GM21717 (cell line): ENCODE results near the gene MAGEA3.
A peak's percentile ranks its signal among the peaks of the same experiment; 100 is the strongest.
"Not testable (repeated sequence)": the region's sequence is repeated elsewhere in the genome, so short reads cannot be mapped to it uniquely, and the experiment has no call there.

Source experiments
- ATAC-seq: cut with Tn5 transposase; IDR thresholded peaks from one replicate; pipeline ENCODE4 v1.9.1; 2021; ENCODE audit warnings: mild to moderate bottlenecking, moderate library complexity; ENCODE audit not compliant: unreplicated experiment

MAGEA3 gene, protein sequence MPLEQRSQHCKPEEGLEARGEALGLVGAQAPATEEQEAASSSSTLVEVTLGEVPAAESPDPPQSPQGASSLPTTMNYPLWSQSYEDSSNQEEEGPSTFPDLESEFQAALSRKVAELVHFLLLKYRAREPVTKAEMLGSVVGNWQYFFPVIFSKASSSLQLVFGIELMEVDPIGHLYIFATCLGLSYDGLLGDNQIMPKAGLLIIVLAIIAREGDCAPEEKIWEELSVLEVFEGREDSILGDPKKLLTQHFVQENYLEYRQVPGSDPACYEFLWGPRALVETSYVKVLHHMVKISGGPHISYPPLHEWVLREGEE

DNA sequence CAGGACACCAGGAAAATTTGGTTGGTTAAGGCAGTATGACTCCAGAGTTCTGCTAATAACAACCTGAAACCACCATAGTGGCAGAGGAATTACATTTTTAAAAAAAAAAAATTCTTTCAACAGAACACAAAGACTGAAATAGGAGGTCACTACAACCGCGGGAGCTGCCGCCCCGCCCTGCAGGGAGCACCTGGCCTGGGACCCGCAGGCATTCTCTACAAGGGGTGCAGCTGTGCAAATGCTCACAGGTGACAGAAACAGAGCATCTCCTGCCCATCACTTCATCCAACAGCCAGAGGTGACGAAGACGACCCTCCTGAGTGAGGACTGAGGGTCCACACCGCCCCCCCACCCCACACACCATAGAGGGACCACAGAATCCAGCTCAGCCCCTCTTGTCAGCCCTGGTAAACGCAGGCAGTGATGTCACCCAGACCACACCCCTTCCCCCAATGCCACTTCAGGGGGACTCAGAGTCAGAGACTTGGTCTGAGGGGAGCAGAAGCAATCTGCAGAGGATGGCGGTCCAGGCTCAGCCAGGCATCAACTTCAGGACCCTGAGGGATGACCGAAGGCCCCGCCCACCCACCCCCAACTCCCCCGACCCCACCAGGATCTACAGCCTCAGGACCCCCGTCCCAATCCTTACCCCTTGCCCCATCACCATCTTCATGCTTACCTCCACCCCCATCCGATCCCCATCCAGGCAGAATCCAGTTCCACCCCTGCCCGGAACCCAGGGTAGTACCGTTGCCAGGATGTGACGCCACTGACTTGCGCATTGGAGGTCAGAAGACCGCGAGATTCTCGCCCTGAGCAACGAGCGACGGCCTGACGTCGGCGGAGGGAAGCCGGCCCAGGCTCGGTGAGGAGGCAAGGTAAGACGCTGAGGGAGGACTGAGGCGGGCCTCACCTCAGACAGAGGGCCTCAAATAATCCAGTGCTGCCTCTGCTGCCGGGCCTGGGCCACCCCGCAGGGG lies at the start of gene MAGEA3:
Gene MAGEA3 (plus strand): TSS at position 843 of the 980 bp plus-strand sequence. CDS start 2,039 bp downstream, outside the sequence.
- not testable (repeated sequence) for ATAC-seq

GRCh38 chrX:152652060-152652459 lies 46.5 kb upstream of the MAGEA3 start:
- no peak for ATAC-seq

GRCh38 chrX:152652467-152652866 lies 46.1 kb upstream of the MAGEA3 start:
- ATAC-seq = no peak

- no peak for ATAC-seq
Measured at GRCh38 chrX:152656087-152656486, 42.5 kb upstream of the MAGEA3 start.

DNA sequence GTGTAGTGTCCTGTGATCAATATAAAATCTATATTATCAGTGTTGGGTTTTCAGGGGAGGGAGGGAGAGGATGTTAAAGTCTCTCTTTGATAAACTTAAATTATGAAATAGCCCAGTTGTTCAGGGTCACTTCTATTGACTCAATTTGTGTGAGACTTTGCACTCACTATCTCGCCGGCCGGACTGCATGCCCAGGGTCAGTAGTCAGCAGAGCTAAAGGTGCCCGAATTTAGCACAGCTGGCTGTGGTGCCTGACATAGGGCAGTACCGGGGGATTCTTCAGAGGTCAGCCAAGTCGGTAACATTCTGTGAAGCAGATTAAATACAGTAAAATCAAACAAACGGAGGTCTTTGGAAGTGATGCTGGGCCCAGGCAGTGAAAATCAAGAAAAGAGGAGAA lies 41.7 kb upstream of the MAGEA3 start:
- no peak for ATAC-seq

DNA sequence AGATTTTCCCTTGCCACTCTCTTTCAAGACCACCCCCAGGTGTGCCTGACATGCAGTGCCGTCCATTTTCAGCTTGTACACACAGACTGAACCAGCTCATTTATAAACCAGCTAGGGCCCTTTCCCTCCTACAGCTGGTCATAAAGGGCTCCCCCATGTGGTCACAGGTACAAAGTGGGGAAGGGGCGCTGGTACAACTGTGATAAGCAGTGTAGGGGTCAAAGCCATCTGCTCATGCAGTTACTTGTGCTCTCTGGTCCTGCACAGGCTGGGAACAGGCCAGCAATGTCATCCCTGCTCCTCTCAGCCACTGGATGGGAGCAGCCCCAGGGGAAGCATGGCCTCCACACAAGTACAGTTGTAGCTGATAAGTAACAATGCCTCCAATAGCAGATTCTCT lies 40.3 kb upstream of the MAGEA3 start:
- ATAC-seq = no peak

- no peak for ATAC-seq
Measured at GRCh38 chrX:152663086-152663485, 35.5 kb upstream of the MAGEA3 start.

DNA sequence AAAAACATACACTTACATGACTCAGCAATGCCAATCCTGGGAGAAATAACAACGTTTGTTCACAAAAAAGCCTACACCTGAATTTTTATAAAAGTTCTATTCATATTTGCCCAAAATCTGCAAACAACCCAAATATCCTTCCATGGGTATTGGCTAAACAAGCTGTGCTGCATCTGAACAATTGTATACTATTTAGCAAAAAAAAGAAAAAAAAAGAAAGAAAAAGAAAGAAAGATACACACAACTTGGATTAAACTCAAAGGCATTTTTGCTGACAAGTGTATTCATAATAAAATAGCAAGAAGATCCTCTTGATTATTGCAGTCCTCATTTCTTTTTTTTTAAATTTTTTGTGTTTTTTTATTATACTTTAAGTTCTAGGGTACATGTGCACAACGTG lies 24.5 kb upstream of the MAGEA3 start:
- no peak for ATAC-seq

DNA sequence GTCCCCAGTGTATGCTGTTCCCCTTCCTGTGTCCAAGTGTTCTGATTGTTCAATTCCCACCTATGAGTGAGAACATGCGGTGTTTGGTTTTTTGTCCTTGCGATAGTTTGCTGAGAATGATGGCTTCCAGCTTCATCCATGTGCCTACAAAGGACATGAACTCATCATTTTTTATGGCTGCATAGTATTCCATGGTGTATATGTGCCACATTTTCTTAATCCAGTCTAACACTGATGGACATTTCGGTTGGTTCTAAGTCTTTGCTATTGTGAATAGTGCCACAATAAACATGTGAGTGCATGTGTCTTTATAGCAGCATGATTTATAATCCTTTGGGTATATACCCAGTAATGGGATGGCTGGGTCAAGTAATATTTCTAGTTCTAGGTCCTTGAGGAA lies 23.9 kb upstream of the MAGEA3 start:
- not testable (repeated sequence) for ATAC-seq

DNA sequence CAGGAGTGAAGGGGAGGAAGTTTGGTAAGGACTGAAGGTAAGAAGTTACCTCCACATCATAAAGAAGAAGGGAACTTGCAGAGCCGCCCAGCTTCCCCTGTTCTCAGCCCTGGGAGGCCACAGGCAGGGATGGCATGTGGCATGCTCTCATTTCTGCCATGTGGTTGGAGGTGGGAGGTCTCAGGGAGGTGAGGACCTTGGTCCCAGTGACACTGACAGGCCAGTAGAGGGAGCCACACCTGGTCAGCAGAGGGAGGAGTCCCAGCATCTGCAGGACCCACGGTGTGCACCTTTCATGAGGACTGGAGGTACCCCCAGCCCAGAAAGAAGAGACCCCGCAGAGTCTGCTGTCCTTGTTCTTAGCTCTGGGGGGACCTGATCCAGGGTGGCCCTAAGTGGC lies 17.6 kb upstream of the MAGEA3 start:
- ATAC-seq = peak; percentile 85

GRCh38 chrX:152700390-152700789 lies 1.8 kb downstream of the MAGEA3 start:
- ATAC-seq = not testable (repeated sequence)

GRCh38 chrX:152706500-152706899 lies 7.9 kb downstream of the MAGEA3 start:
- not testable (repeated sequence) for ATAC-seq

- ATAC-seq = not testable (repeated sequence)
Measured at GRCh38 chrX:152709173-152709572, 10.6 kb downstream of the MAGEA3 start, which contains the start of gene CSAG2. Gene CSAG2 (minus strand): TSS chrX:152709273. CDS start chrX:152709112, 161 bp downstream.

- peak; percentile 76 for ATAC-seq
Measured at GRCh38 chrX:152713195-152713594, 14.6 kb downstream of the MAGEA3 start.

DNA sequence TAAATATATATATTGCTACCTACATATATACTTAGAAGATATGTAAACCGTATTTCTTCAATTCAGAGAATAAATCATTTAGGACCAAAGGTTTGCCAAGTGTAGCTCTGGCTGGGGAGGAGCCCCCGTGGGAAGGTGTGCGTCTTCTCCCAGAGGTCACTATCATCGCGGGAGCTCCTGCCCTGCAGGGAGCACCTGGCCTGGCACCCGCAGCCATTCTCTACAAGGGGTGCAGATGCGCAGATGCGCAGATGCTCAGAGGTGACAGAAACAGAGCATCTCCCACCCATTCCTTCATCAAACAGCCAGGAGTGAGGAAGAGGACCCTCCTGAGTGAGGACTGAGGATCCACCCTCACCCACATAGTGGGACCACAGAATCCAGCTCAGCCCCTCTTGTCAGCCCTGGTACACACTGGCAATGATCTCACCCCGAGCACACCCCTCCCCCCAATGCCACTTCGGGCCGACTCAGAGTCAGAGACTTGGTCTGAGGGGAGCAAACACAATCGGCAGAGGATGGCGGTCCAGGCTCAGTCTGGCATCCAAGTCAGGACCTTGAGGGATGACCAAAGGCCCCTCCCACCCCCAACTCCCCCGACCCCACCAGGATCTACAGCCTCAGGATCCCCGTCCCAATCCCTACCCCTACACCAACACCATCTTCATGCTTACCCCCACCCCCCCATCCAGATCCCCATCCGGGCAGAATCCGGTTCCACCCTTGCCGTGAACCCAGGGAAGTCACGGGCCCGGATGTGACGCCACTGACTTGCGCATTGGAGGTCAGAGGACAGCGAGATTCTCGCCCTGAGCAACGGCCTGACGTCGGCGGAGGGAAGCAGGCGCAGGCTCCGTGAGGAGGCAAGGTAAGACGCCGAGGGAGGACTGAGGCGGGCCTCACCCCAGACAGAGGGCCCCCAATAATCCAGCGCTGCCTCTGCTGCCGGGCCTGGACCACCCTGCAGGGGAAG lies 15.5 kb downstream of the MAGEA3 start, which contains the start of gene MAGEA2B:
Gene MAGEA2B (plus strand): TSS at position 814 of the 973 bp plus-strand sequence. CDS start 2,479 bp downstream, outside the sequence.
- not testable (repeated sequence) for ATAC-seq

DNA sequence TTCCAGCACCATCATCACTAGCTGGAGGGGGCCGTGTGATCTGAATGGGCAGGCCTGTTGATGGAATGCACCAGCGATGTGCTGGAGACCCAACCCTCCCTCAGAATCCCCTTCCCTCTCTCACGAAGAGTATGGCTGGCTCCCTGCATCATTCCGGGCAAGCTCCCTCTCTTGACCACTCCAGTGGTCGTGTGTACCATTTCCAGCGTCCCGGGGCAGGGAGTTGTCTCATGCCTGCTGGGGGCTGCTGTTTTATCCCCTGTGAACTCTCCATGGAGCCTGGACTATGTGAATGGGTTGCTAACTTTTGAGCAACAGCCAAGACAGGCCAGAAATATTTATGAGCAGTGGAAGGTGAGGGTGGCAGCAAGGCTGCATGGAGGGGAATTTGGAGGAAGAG lies 26.8 kb downstream of the MAGEA3 start:
- no peak for ATAC-seq

GRCh38 chrX:152733261-152733975 lies 34.8 kb downstream of the MAGEA3 start, which contains the start of the genes CSAG1 and MAGEA12:
Gene CSAG1 (minus strand): TSS chrX:152733721. CDS start chrX:152732460, 1,261 bp downstream.
Gene MAGEA12 (plus strand): TSS chrX:152733757. CDS start chrX:152736162, 2,405 bp downstream.
- ATAC-seq = no peak

DNA sequence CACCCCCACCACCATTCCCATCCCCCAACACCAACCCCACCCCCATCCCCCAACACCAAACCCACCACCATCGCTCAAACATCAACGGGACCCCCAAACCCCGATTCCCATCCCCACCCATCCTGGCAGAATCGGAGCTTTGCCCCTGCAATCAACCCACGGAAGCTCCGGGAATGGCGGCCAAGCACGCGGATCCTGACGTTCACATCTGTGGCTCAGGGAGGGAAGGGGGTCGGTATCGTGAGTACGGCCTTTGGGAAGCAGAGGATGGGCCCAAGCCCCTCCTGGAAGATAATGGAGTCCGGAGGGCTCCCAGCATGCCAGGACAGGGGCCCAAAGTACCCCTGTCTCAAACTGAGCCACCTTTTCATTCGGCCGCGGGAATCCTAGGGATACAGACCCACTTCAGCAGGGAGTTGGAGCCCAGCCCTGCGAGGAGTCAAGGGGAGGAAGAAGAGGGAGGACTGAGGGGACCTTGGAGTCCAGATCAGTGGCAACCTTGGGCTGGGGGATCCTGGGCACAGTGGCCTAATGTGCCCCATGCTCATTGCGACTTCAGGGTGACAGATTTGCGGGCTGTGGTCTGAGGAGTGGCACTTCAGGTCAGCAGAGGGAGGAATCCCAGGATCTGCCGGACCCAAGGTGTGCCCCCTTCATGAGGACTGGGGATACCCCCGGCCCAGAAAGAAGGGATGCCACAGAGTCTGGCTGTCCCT lies 35.7 kb downstream of the MAGEA3 start:
- ATAC-seq = not testable (repeated sequence)

- ATAC-seq = no peak
Measured at GRCh38 chrX:152735101-152735500, 36.5 kb downstream of the MAGEA3 start.
